ENCODE results near the gene PGAM1.

The PGAM1 gene

GRCh38 chr10:97442277-97442676 is 16.3 kb downstream of the PGAM1 start:
- TF ChIP-seq CTCF (IDR thresholded peaks at IDR 0.05; ENCODE audit: low read depth, low read length, missing control alignments), result no peak
- in situ Hi-C loops (cut with HindIII; ENCODE audit: low sequenced_read_pairs), result no loop called here
- H3K4me3 ChIP-seq (ENCODE audit: low read depth, low read length), result no peak overlapping the region
- no peak for DNase-seq (ENCODE audit: low read depth)

- no peak for DNase-seq (ENCODE audit: low read depth)
- in situ Hi-C loops (cut with HindIII; ENCODE audit: low sequenced_read_pairs), result no loop called here
- no peak for TF ChIP-seq CTCF (IDR thresholded peaks at IDR 0.05; ENCODE audit: low read depth, low read length, missing control alignments)
- H3K4me3 ChIP-seq (ENCODE audit: low read depth, low read length), result no peak overlapping the region
These were observed 18.2 kb downstream of the PGAM1 start for GRCh38 chr10:97444212-97444611.

GRCh38 chr10:97445357-97445721 is 19.3 kb downstream of the PGAM1 start:
- H3K4me3 ChIP-seq (ENCODE audit: low read depth, low read length), result peak overlapping the region; percentile 57
- no peak for TF ChIP-seq CTCF (IDR thresholded peaks at IDR 0.05; ENCODE audit: low read depth, low read length, missing control alignments)
- no peak for DNase-seq (ENCODE audit: low read depth)
- in situ Hi-C loops (cut with HindIII; ENCODE audit: low sequenced_read_pairs), result no loop called here

- peak; percentile 90 for DNase-seq (ENCODE audit: low read depth)
- peak within 1 kb of the TSS; percentile 57 for H3K4me3 ChIP-seq (ENCODE audit: low read depth, low read length)
- TF ChIP-seq CTCF (IDR thresholded peaks at IDR 0.05; ENCODE audit: low read depth, low read length, missing control alignments), result no peak
- in situ Hi-C loops (cut with HindIII; ENCODE audit: low sequenced_read_pairs), result no loop called here
These were observed 20.0 kb downstream of the PGAM1 start, which contains the start of the genes EXOSC1 and ZDHHC16 for GRCh38 chr10:97445722-97446639. EXOSC1 (minus strand) TSS chr10:97446006; CDS start chr10:97445985, 21 bp downstream. ZDHHC16 (plus strand) TSS chr10:97446175; CDS start chr10:97451676, 5,501 bp downstream.

- no peak for DNase-seq (ENCODE audit: low read depth)
- TF ChIP-seq CTCF (IDR thresholded peaks at IDR 0.05; ENCODE audit: low read depth, low read length, missing control alignments), result no peak
- in situ Hi-C loops (cut with HindIII; ENCODE audit: low sequenced_read_pairs), result no loop called here
These were observed 24.8 kb downstream of the PGAM1 start for GRCh38 chr10:97450828-97451227.

GRCh38 chr10:97451605-97452004 is 25.6 kb downstream of the PGAM1 start:
- in situ Hi-C loops (cut with HindIII; ENCODE audit: low sequenced_read_pairs), result no loop called here
- no peak for DNase-seq (ENCODE audit: low read depth)
- TF ChIP-seq CTCF (IDR thresholded peaks at IDR 0.05; ENCODE audit: low read depth, low read length, missing control alignments), result no peak
- H3K4me3 ChIP-seq (ENCODE audit: low read depth, low read length), result no peak overlapping the region

More at GRCh38 chr10:97450828-97451227, 24.8 kb downstream of the PGAM1 start:
- H3K4me3 ChIP-seq (ENCODE audit: low read depth, low read length), result no peak overlapping the region

All from astrocyte of the cerebellum (primary cell).